ENCODE results near the gene CELF5.

CELF5 gene

DNA sequence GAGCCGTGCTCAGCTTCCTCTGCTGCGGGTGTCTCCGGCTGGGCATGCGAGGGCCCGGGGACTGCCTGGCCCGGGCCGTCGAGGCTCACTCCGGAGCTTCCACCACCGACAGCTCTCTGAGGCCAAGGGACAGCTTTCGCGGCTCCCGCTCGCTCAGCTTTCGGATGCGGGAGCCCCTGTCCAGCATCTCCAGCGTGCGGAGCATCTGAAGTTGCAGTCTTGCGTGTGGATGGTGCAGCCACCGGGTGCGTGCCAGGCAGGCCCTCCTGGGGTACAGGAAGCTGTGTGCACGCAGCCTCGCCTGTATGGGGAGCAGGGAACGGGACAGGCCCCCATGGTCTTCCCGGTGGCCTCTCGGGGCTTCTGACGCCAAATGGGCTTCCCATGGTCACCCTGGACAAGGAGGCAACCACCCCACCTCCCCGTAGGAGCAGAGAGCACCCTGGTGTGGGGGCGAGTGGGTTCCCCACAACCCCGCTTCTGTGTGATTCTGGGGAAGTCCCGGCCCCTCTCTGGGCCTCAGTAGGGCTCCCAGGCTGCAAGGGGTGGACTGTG, 44.6 kb upstream of the CELF5 start:
- TF ChIP-seq, protein P1, sequence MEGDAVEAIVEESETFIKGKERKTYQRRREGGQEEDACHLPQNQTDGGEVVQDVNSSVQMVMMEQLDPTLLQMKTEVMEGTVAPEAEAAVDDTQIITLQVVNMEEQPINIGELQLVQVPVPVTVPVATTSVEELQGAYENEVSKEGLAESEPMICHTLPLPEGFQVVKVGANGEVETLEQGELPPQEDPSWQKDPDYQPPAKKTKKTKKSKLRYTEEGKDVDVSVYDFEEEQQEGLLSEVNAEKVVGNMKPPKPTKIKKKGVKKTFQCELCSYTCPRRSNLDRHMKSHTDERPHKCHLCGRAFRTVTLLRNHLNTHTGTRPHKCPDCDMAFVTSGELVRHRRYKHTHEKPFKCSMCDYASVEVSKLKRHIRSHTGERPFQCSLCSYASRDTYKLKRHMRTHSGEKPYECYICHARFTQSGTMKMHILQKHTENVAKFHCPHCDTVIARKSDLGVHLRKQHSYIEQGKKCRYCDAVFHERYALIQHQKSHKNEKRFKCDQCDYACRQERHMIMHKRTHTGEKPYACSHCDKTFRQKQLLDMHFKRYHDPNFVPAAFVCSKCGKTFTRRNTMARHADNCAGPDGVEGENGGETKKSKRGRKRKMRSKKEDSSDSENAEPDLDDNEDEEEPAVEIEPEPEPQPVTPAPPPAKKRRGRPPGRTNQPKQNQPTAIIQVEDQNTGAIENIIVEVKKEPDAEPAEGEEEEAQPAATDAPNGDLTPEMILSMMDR (conservative IDR thresholded peaks at IDR 0.05; ENCODE audit: low read depth, low read length): no peak
- DNase-seq (ENCODE audit: low read depth): no peak
- no peak overlapping the region for H3K4me3 ChIP-seq (ENCODE audit: low read depth, low read length)

GRCh38 chr19:3183721-3184641, 40.5 kb upstream of the CELF5 start:
- TF ChIP-seq, protein P1 (conservative IDR thresholded peaks at IDR 0.05; ENCODE audit: low read depth, low read length): no peak
- DNase-seq (ENCODE audit: low read depth): no peak
- no peak overlapping the region for H3K4me3 ChIP-seq (ENCODE audit: low read depth, low read length)

- TF ChIP-seq, protein P1 (conservative IDR thresholded peaks at IDR 0.05; ENCODE audit: low read depth, low read length): no peak
- peak overlapping the region; percentile 81 for H3K4me3 ChIP-seq (ENCODE audit: low read depth, low read length)
- peak; percentile 81 for DNase-seq (ENCODE audit: low read depth)
Observed at GRCh38 chr19:3184847-3185460, 39.5 kb upstream of the CELF5 start.

GRCh38 chr19:3185461-3186159, 38.9 kb upstream of the CELF5 start, which contains the start of gene NCLN:
Gene NCLN, plus strand, starts transcription at chr19:3185930. Its CDS starts 101 bp downstream, at chr19:3186031.
- DNase-seq (ENCODE audit: low read depth): peak; percentile 96
- TF ChIP-seq, protein P1 (conservative IDR thresholded peaks at IDR 0.05; ENCODE audit: low read depth, low read length): no peak
- peak within 1 kb of the TSS; percentile 81 for H3K4me3 ChIP-seq (ENCODE audit: low read depth, low read length)

GRCh38 chr19:3186160-3186688, 38.2 kb upstream of the CELF5 start:
- DNase-seq (ENCODE audit: low read depth): no peak

More at GRCh38 chr19:3186160-3186688, 38.2 kb upstream of the CELF5 start:
- peak overlapping the region; percentile 81 for H3K4me3 ChIP-seq (ENCODE audit: low read depth, low read length)
- TF ChIP-seq, protein P1 (conservative IDR thresholded peaks at IDR 0.05; ENCODE audit: low read depth, low read length): no peak

Data from choroid plexus epithelial cell (primary cell).